Measurements from ENCODE around the gene NCMAP. TPM values are rescaled to one million over a fixed set of nuclear protein-coding genes. Genes with fewer than 3 reads are reported as not detected.

The NCMAP gene
- total RNA-seq, 2 donors from 2014 or later = 9.9 to 12.7 TPM

GRCh38 chr1:24558455-24558854, 2.6 kb downstream of the NCMAP start:
- Histone ChIP-seq H3K27me3 (no peaks in the 10 kb centered on the region), H3K27ac (peak overlapping the region; percentile 81 to 88 (median 83)), H3K36me3 (replicated peaks in 1 of 2; ENCODE audit: insufficient read depth in 1 of 2, low read depth in 2 of 2) (no peaks in the 10 kb centered on the region), H3K4me3 (no peak overlapping the region), H3K4me1 (peaks cover 63% of the 10 kb centered on the region), H3K9me3 (no peaks in the 10 kb centered on the region)
- DNase-seq (no peak), ATAC-seq (no peak)
- 75 to 79% methylated on average over 7 of the region's 7 CpGs for WGBS, 2 donors
- intact Hi-C loops (cut with DNase I) = loop anchor here (10.0 kb wide), 1 partner anchor 76 kb away; no protein-coding TSS in a partner anchor
- TF ChIP-seq CTCF (IDR thresholded peaks at IDR 0.05) = no peak
- TF ChIP-seq POLR2A (IDR thresholded peaks at IDR 0.05) = no peak

DNA sequence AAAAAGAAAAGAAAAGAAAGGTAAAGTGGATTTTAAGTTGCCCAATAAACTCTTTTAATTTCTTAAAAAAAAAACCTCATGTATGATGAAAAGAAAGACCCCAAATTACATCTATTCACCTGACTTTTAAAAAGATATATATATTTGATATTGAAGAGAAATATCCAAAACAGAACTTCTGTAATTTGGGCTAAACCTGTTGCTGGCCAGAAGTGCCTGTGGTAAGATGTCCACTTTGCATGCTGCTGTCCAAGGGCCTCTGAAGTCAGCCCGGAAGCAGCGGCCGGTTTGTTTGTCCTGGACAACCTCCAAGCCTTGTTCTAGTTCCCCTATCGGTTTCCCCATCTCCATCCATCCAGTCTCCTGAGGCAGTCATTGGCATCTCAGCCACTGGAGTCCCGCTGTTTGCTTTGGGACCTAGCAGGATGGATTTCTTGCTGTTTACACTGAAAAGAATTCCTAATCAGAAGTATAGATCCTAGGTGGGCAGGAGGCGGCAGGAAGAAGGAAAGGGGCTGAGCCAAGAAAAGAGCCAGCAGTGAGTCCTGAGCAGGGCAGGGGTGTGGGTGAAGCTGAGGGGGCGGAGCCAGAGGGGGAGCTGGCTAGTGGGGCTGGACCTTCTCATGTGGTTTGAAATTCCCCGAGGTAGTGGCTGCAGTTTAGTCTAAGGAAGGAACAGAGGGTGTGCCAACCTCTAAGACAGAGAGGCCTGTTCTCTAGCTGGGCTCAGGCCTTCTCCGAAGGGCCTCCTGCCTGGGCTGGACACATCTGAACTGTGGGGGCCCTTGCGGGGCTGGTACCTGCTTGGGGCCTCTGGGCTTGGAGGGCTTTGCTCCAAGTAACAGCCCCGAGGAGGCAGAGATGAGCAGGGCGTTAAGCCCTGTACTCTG, 3.3 kb downstream of the NCMAP start:
- peak overlapping the region in 3 of 4 donors; percentile 82 to 88 (median 84) for H3K27ac ChIP-seq

DNA sequence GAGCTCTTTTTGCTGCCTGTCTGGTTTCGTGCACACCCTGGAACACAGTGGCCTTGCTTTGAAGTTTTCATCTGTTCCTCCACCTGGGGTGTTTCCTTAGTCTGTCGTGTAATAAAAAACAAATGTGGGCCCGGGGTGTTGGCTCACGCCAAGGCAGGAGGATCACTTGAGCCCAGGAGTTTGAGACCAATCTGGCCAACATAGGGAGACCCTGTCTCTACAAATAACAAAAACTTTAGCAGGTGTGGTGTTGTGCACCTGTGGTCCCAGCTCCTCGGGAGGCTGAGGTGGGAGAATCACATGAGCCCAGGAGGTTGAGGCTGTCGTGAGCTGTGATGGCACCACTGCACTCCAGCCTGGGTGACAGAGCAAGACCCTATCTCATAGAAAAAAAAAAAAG, 4.5 kb downstream of the NCMAP start:
- no peaks in the 10 kb centered on the region for H3K27me3 ChIP-seq
- TF ChIP-seq CTCF (IDR thresholded peaks at IDR 0.05) (no peak), POLR2A (IDR thresholded peaks at IDR 0.05) (no peak)
- no peak for DNase-seq
- peaks cover 74% of the 10 kb centered on the region for H3K4me1 ChIP-seq
- H3K4me3 ChIP-seq = no peak overlapping the region
- intact Hi-C loops (cut with DNase I) = no loop called here
- no peak for ATAC-seq
- no peaks in the 10 kb centered on the region for H3K9me3 ChIP-seq
- 80 to 88% methylated on average over 6 of the region's 6 CpGs for WGBS, 2 donors
- no peaks in the 10 kb centered on the region for H3K36me3 ChIP-seq (replicated peaks in 1 of 2; ENCODE audit: insufficient read depth in 1 of 2, low read depth in 2 of 2)
- peak overlapping the region in 2 of 4 donors; percentile 23 to 46 for H3K27ac ChIP-seq

More for the DNA sequence above, 3.3 kb downstream of the NCMAP start:
- H3K4me1 ChIP-seq = peaks cover 70% of the 10 kb centered on the region
- peak; percentile 34 for ATAC-seq
- peak in 1 of 3 donors; percentile 21 for TF ChIP-seq POLR2A (IDR thresholded peaks at IDR 0.05)
- no peak for TF ChIP-seq CTCF (IDR thresholded peaks at IDR 0.05)
- intact Hi-C loops (cut with DNase I) = loop anchor here (10.0 kb wide), 1 partner anchor 76 kb away; no protein-coding TSS in a partner anchor
- WGBS, 2 donors = 41 to 42% methylated on average over 11 to 12 of the region's 12 CpGs
- no peak overlapping the region for H3K4me3 ChIP-seq
- DNase-seq = peak; percentile 57 to 78 (median 73)
- no peaks in the 10 kb centered on the region for H3K9me3 ChIP-seq
- H3K27me3 ChIP-seq = no peaks in the 10 kb centered on the region
- H3K36me3 ChIP-seq (replicated peaks in 1 of 2; ENCODE audit: insufficient read depth in 1 of 2, low read depth in 2 of 2) = no peaks in the 10 kb centered on the region

GRCh38 chr1:24562625-24563024, 6.7 kb downstream of the NCMAP start:
- Histone ChIP-seq H3K4me3 (no peak overlapping the region), H3K4me1 (peaks cover 79% of the 10 kb centered on the region), H3K9me3 (no peaks in the 10 kb centered on the region), H3K27me3 (no peaks in the 10 kb centered on the region), H3K36me3 (replicated peaks in 1 of 2; ENCODE audit: insufficient read depth in 1 of 2, low read depth in 2 of 2) (no peaks in the 10 kb centered on the region), H3K27ac (peak overlapping the region; percentile 29 to 84 (median 51))
- intact Hi-C loops (cut with DNase I) = no loop called here
- TF ChIP-seq POLR2A (IDR thresholded peaks at IDR 0.05) = no peak
- TF ChIP-seq CTCF (IDR thresholded peaks at IDR 0.05) = no peak
- DNase-seq (peak; percentile 36 to 65 (median 49)), ATAC-seq (no peak)
